ENCODE results near the gene BIRC2. TPM values are rescaled to one million over a fixed set of nuclear protein-coding genes. Genes with fewer than 3 reads are reported as not detected.
"Not testable (repeated sequence)": the region's sequence is repeated elsewhere in the genome, so short reads cannot be mapped to it uniquely, and the experiment has no call there.

The BIRC2 gene
- polyA plus RNA-seq, 1 donor (not counting 4 experiments of a cell fraction or from before 2014, with no cell fraction given): 53.8 TPM

GRCh38 chr11:102338479-102339010, 8.5 kb upstream of the BIRC2 start:
- no peak for DNase-seq (ENCODE audit: low read depth, low spot score)
- no peak overlapping the region for H3K27ac ChIP-seq (ENCODE audit: control insufficient read depth, insufficient read depth, low read length)
- H2AFZ ChIP-seq (ENCODE audit: control insufficient read depth, low read length): no peak overlapping the region
- H3K4me1 ChIP-seq (ENCODE audit: control insufficient read depth, extremely low read depth, insufficient read depth, low read length): peaks cover 11% of the 10 kb centered on the region
- no peak for FAIRE-seq
- H3K79me2 ChIP-seq (ENCODE audit: control insufficient read depth, insufficient read depth, low read length): no peaks in the 10 kb centered on the region
- TF ChIP-seq CTCF (optimal IDR thresholded peaks at IDR 0.05 in 1 of 3, IDR thresholded peaks at IDR 0.05 in 1 of 3, conservative IDR thresholded peaks at IDR 0.05 in 1 of 3; ENCODE audit: extremely low read depth in 1 of 3, insufficient read depth in 2 of 3, low read length in 3 of 3): no peak
- no peak for TF ChIP-seq EZH2 (IDR thresholded peaks at IDR 0.05; ENCODE audit: low read length)
- no peaks in the 10 kb centered on the region for H3K9me1 ChIP-seq (ENCODE audit: control insufficient read depth, extremely low read depth, insufficient read depth, low read length)
- no peaks in the 10 kb centered on the region for H3K9me3 ChIP-seq (ENCODE audit: control insufficient read depth, low read depth, low read length)
- dilution Hi-C loops (cut with MboI; ENCODE audit: extremely low pct_ligation_motif_present, low sequenced_read_pairs): no loop called here
- H4K20me1 ChIP-seq (ENCODE audit: control insufficient read depth, extremely low read depth, insufficient read depth, low read length): no peaks in the 10 kb centered on the region
- H3K27me3 ChIP-seq (ENCODE audit: control insufficient read depth, extremely low read depth, insufficient read depth, low read length): no peaks in the 10 kb centered on the region
- H3K4me3 ChIP-seq (ENCODE audit: control insufficient read depth in 2 of 3, extremely low read depth in 1 of 3, insufficient read depth in 2 of 3, low read depth in 1 of 3, low read length in 3 of 3): no peak overlapping the region
- no peak overlapping the region for H3K4me2 ChIP-seq (ENCODE audit: control insufficient read depth, extremely low read depth, insufficient read depth, low read depth, low read length)
- no peak overlapping the region for H3K9ac ChIP-seq (ENCODE audit: control insufficient read depth, extremely low read depth, insufficient read depth, low read length)
- no peaks in the 10 kb centered on the region for H3K36me3 ChIP-seq (ENCODE audit: control insufficient read depth in 2 of 2, extremely low read depth in 1 of 2, insufficient read depth in 2 of 2, low read length in 2 of 2)

- H3K79me2 ChIP-seq (ENCODE audit: control insufficient read depth, insufficient read depth, low read length); dilution Hi-C loops (cut with MboI; ENCODE audit: extremely low pct_ligation_motif_present, low sequenced_read_pairs); H3K9me1 ChIP-seq (ENCODE audit: control insufficient read depth, extremely low read depth, insufficient read depth, low read length); H3K36me3 ChIP-seq (ENCODE audit: control insufficient read depth in 2 of 2, extremely low read depth in 1 of 2, insufficient read depth in 2 of 2, low read length in 2 of 2); H3K27ac ChIP-seq (ENCODE audit: control insufficient read depth, insufficient read depth, low read length); H3K4me2 ChIP-seq (ENCODE audit: control insufficient read depth, extremely low read depth, insufficient read depth, low read depth, low read length); H3K27me3 ChIP-seq (ENCODE audit: control insufficient read depth, extremely low read depth, insufficient read depth, low read length); H3K9ac ChIP-seq (ENCODE audit: control insufficient read depth, extremely low read depth, insufficient read depth, low read length); H4K20me1 ChIP-seq (ENCODE audit: control insufficient read depth, extremely low read depth, insufficient read depth, low read length); H3K4me3 ChIP-seq (ENCODE audit: control insufficient read depth in 2 of 3, extremely low read depth in 1 of 3, insufficient read depth in 2 of 3, low read depth in 1 of 3, low read length in 3 of 3); FAIRE-seq; DNase-seq (ENCODE audit: low read depth, low spot score); H3K9me3 ChIP-seq (ENCODE audit: control insufficient read depth, low read depth, low read length): not testable (repeated sequence)
- Histone ChIP-seq H3K4me1 (ENCODE audit: control insufficient read depth, extremely low read depth, insufficient read depth, low read length) (peaks cover 19% of the 10 kb centered on the region), H2AFZ (ENCODE audit: control insufficient read depth, low read length) (peak overlapping the region; percentile 54)
Observed at GRCh38 chr11:102341311-102341710, 5.7 kb upstream of the BIRC2 start.

GRCh38 chr11:102341844-102342318, 5.1 kb upstream of the BIRC2 start:
- peak; percentile 96 for FAIRE-seq
- peaks cover 19% of the 10 kb centered on the region for H3K4me1 ChIP-seq (ENCODE audit: control insufficient read depth, extremely low read depth, insufficient read depth, low read length)
- H3K27ac ChIP-seq (ENCODE audit: control insufficient read depth, insufficient read depth, low read length): no peak overlapping the region
- H3K27me3 ChIP-seq (ENCODE audit: control insufficient read depth, extremely low read depth, insufficient read depth, low read length): no peaks in the 10 kb centered on the region
- H3K9ac ChIP-seq (ENCODE audit: control insufficient read depth, extremely low read depth, insufficient read depth, low read length): no peak overlapping the region
- H3K4me2 ChIP-seq (ENCODE audit: control insufficient read depth, extremely low read depth, insufficient read depth, low read depth, low read length): no peak overlapping the region
- H3K79me2 ChIP-seq (ENCODE audit: control insufficient read depth, insufficient read depth, low read length): no peaks in the 10 kb centered on the region
- H4K20me1 ChIP-seq (ENCODE audit: control insufficient read depth, extremely low read depth, insufficient read depth, low read length): no peaks in the 10 kb centered on the region
- no peaks in the 10 kb centered on the region for H3K9me3 ChIP-seq (ENCODE audit: control insufficient read depth, low read depth, low read length)
- dilution Hi-C loops (cut with MboI; ENCODE audit: extremely low pct_ligation_motif_present, low sequenced_read_pairs): no loop called here
- no peak for DNase-seq (ENCODE audit: low read depth, low spot score)
- no peaks in the 10 kb centered on the region for H3K36me3 ChIP-seq (ENCODE audit: control insufficient read depth in 2 of 2, extremely low read depth in 1 of 2, insufficient read depth in 2 of 2, low read length in 2 of 2)
- no peak overlapping the region for H3K4me3 ChIP-seq (ENCODE audit: control insufficient read depth in 2 of 3, extremely low read depth in 1 of 3, insufficient read depth in 2 of 3, low read depth in 1 of 3, low read length in 3 of 3)
- TF ChIP-seq EZH2 (IDR thresholded peaks at IDR 0.05; ENCODE audit: low read length): no peak
- TF ChIP-seq CTCF (optimal IDR thresholded peaks at IDR 0.05 in 1 of 3, IDR thresholded peaks at IDR 0.05 in 1 of 3, conservative IDR thresholded peaks at IDR 0.05 in 1 of 3; ENCODE audit: extremely low read depth in 1 of 3, insufficient read depth in 2 of 3, low read length in 3 of 3): peak; percentile 69 to 88 (median 88)
- no peaks in the 10 kb centered on the region for H3K9me1 ChIP-seq (ENCODE audit: control insufficient read depth, extremely low read depth, insufficient read depth, low read length)
- H2AFZ ChIP-seq (ENCODE audit: control insufficient read depth, low read length): peak overlapping the region; percentile 54
